B cell (primary cell): ENCODE measurements around the gene MAML2.

Source experiments
- EZH2 ChIP-seq: IDR thresholded peaks from 2 replicates; pipeline ENCODE4 v1.6.1; 2012; ENCODE audit warnings: borderline replicate concordance, low read depth, mild to moderate bottlenecking, moderate library complexity, low read length; ENCODE audit not compliant: insufficient read depth, poor library complexity, severe bottlenecking
- TF ChIP-seq, protein P1 (sequence below): fragments of 200-600 bp; IDR thresholded peaks from one replicate; pipeline ENCODE4 v1.8.0; 2022; ENCODE audit warnings: antibody characterized with exemption, mild to moderate bottlenecking

DNA sequence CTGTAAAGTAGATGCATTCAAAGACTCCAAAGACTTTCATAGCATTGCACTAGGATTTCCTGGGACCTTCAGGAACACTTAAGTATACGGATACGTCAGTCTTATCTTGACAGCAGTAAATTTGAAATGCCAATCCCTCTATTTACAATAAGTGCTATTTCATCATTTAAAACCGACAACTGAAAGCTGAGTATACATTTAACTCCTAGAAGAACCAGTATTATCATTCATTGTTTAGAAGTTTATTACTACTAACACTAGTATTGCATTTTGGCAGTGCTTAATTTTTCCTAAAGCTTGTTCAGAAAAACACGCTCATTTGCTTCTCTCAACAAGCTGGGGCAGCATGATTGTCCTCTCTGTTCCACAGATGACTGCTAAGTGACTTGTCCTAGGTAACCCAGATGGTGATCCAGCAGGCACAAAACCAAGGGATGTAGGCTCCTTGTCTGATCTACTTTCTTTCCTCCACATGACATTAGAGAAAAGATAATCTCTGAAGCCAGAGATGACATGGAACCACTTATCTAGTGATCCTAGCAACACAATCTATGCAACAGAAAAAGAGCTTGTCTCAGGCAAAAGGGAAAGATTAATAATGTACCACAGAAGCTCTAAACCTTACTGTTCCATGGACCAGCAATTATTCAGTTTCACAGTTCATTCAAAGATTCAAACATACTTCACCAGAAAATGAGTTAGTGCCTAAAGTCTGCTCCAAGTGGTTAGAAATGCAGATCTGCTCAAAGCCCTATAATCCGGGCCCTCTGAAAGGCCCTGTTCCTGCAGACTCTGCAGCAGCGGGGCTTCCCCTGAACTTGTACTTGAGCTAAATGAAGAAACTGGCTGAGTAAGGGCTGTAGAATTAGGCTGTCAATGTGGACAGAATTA, 5.2 kb downstream of the MAML2 start:
- no peak for TF ChIP-seq EZH2
- TF ChIP-seq, protein P1, sequence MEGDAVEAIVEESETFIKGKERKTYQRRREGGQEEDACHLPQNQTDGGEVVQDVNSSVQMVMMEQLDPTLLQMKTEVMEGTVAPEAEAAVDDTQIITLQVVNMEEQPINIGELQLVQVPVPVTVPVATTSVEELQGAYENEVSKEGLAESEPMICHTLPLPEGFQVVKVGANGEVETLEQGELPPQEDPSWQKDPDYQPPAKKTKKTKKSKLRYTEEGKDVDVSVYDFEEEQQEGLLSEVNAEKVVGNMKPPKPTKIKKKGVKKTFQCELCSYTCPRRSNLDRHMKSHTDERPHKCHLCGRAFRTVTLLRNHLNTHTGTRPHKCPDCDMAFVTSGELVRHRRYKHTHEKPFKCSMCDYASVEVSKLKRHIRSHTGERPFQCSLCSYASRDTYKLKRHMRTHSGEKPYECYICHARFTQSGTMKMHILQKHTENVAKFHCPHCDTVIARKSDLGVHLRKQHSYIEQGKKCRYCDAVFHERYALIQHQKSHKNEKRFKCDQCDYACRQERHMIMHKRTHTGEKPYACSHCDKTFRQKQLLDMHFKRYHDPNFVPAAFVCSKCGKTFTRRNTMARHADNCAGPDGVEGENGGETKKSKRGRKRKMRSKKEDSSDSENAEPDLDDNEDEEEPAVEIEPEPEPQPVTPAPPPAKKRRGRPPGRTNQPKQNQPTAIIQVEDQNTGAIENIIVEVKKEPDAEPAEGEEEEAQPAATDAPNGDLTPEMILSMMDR = no peak
